Esophagus muscularis mucosa (tissue), 4 donors: ENCODE results near the gene N4BP2L2. TPM values are rescaled to one million over a fixed set of nuclear protein-coding genes. Genes with fewer than 3 reads are reported as not detected.

ENCODE experiments used
- DNase-seq: peaks from one replicate; pipeline ENCODE4 v3.0.0-alpha.2; 2017; ENCODE audit errors: extremely low spot score
- H3K27ac ChIP-seq, 4 donors: fragments of 200-600 bp; sonication (generic); replicated peaks in 1 of 4; 1 replicate in 3 of 4; 2 replicates in 1 of 4; pipeline ENCODE4 v1.5.1; 2016 to 2019; ENCODE audit warnings: mild to moderate bottlenecking in 1 of 4
- H3K27me3 ChIP-seq, 4 donors: fragments of 200-600 bp; sonication (generic); one replicate each; pipeline versions ENCODE4 v1.5.1 to v1.6.0; 2016 to 2019
- H3K36me3 ChIP-seq, 4 donors: fragments of 200-600 bp; sonication (generic); one replicate each; pipeline ENCODE4 v1.5.1; 2016 to 2019
- H3K4me1 ChIP-seq, 4 donors: fragments of 200-600 bp; sonication (generic); one replicate each; pipeline ENCODE4 v1.5.1; 2016 to 2019
- H3K4me3 ChIP-seq, 4 donors: fragments of 200-600 bp; sonication (generic); 1 replicate in 2 of 4; 2 replicates in 2 of 4; pipeline ENCODE4 v1.5.1; 2016 to 2019; ENCODE audit warnings: mild to moderate bottlenecking in 4 of 4, moderate library complexity in 1 of 4
- H3K9me3 ChIP-seq, 4 donors: fragments of 200-600 bp; sonication (generic); 1 replicate in 3 of 4; 2 replicates in 1 of 4; pipeline ENCODE4 v1.5.1; 2016 to 2019
- CTCF ChIP-seq, 3 experiments: fragments of 200-600 bp in 2 of 3; fragments of 450-650 bp in 1 of 3; sonication (generic) in 2 of 3; IDR thresholded peaks; one replicate each; pipeline ENCODE4 v1.5.1; 2017 to 2019; ENCODE audit warnings: antibody characterized with exemption in 3 of 3, mild to moderate bottlenecking in 2 of 3, moderate library complexity in 1 of 3
- EP300 ChIP-seq: sonication (generic); formaldehyde crosslinking; IDR thresholded peaks from one replicate; pipeline ENCODE4 v1.6.1; 2017; ENCODE audit warnings: antibody characterized with exemption
- POLR2A ChIP-seq: fragments of 450-650 bp; IDR thresholded peaks from one replicate; pipeline ENCODE4 v1.6.1; 2017; ENCODE audit warnings: antibody characterized with exemption, moderate library complexity, mild to moderate bottlenecking, low read depth
- POLR2AphosphoS5 ChIP-seq, 2 donors: sonication (generic); formaldehyde crosslinking; IDR thresholded peaks; one replicate each; pipeline ENCODE4 v1.6.1; 2017; ENCODE audit warnings: antibody characterized with exemption in 2 of 2
- WGBS: methylation state at CpG from one replicate; pipeline ENCODE4 v1.1.5; 2018; 5-methylcytosine and 5-hydroxymethylcytosine counted together
- intact Hi-C: fragments of 100-400 bp; cut with DNase I; formaldehyde crosslinking; loops from one replicate; pipeline ENCODE4 v1.15.1; 2023
- total RNA-seq, 4 donors: library from RNA; depleted of rRNA; stranded (reverse); fragments of >200 nt; gene quantifications; one replicate each; pipeline versions ENCODE4 v1.1.0 to v1.2.1, GENCODE V29; 2016

Gene N4BP2L2
- total RNA-seq, 4 donors from 2014 or later, result 81.2 to 198 (median 106) TPM

- intact Hi-C loops, result no loop called here
- TF ChIP-seq EP300 (no peak), CTCF (IDR thresholded peaks at IDR 0.05) (no peak), POLR2A (no peak), POLR2AphosphoS5 (IDR thresholded peaks at IDR 0.05) (no peak)
Measured at GRCh38 chr13:32447894-32448623, 90.5 kb downstream of the N4BP2L2 start.

GRCh38 chr13:32446773-32447465 is 91.7 kb downstream of the N4BP2L2 start:
- H3K36me3 ChIP-seq, result peaks cover 0 to 7% (median 5%) of the 10 kb centered on the region in 4 donors
- no peak overlapping the region for H3K27ac ChIP-seq
- H3K9me3 ChIP-seq, result peaks cover 0 to 5% (median 3%) of the 10 kb centered on the region in 4 donors
- WGBS, result 64% methylated on average over 2 of the region's 2 CpGs
- TF ChIP-seq CTCF (IDR thresholded peaks at IDR 0.05), result no peak
- no peak for TF ChIP-seq POLR2AphosphoS5 (IDR thresholded peaks at IDR 0.05)
- TF ChIP-seq EP300, result no peak
- no peak for TF ChIP-seq POLR2A
- intact Hi-C loops, result no loop called here
- DNase-seq, result no peak
- no peaks in the 10 kb centered on the region for H3K27me3 ChIP-seq
- H3K4me1 ChIP-seq, result no peaks in the 10 kb centered on the region
- H3K4me3 ChIP-seq, result no peak overlapping the region

More at GRCh38 chr13:32447894-32448623, 90.5 kb downstream of the N4BP2L2 start:
- peaks cover 0 to 8% (median 6%) of the 10 kb centered on the region in 4 donors for H3K9me3 ChIP-seq
- H3K36me3 ChIP-seq, result peaks cover 0 to 11% (median 6%) of the 10 kb centered on the region in 4 donors
- H3K4me3 ChIP-seq, result no peak overlapping the region
- H3K27ac ChIP-seq, result no peak overlapping the region
- H3K4me1 ChIP-seq, result no peaks in the 10 kb centered on the region
- no peak for DNase-seq
- H3K27me3 ChIP-seq, result no peaks in the 10 kb centered on the region

- H3K9me3 ChIP-seq, result no peaks in the 10 kb centered on the region
- no peak overlapping the region for H3K4me3 ChIP-seq
- DNase-seq, result no peak
- H3K4me1 ChIP-seq, result no peaks in the 10 kb centered on the region
- no peak for TF ChIP-seq POLR2A
- TF ChIP-seq POLR2AphosphoS5 (IDR thresholded peaks at IDR 0.05), result no peak
- TF ChIP-seq EP300, result no peak
- no peak for TF ChIP-seq CTCF (IDR thresholded peaks at IDR 0.05)
- intact Hi-C loops, result no loop called here
- H3K36me3 ChIP-seq, result peaks cover 0 to 5% (median 2%) of the 10 kb centered on the region in 4 donors
- H3K27ac ChIP-seq, result no peak overlapping the region
- 98% methylated on average over 3 of the region's 3 CpGs for WGBS
- no peaks in the 10 kb centered on the region for H3K27me3 ChIP-seq
Measured at GRCh38 chr13:32446220-32446619, 92.4 kb downstream of the N4BP2L2 start.

GRCh38 chr13:32445461-32445860 is 93.1 kb downstream of the N4BP2L2 start:
- 95% methylated on average over 2 of the region's 2 CpGs for WGBS
- intact Hi-C loops, result no loop called here
- Histone ChIP-seq H3K36me3 (peaks cover 0 to 5% (median 2%) of the 10 kb centered on the region in 4 donors), H3K27ac (no peak overlapping the region), H3K4me1 (no peaks in the 10 kb centered on the region), H3K27me3 (no peaks in the 10 kb centered on the region), H3K4me3 (no peak overlapping the region), H3K9me3 (no peaks in the 10 kb centered on the region)
- no peak for TF ChIP-seq POLR2A
- TF ChIP-seq CTCF (IDR thresholded peaks at IDR 0.05), result no peak
- TF ChIP-seq EP300, result no peak
- no peak for DNase-seq
